Panc1 (cell line): ENCODE data around the gene NOX3.

Experiments
- POLR2AphosphoS5 ChIP-seq: IDR thresholded peaks from 2 replicates; pipeline ENCODE4 v1.6.1; 2012; ENCODE audit warnings: mild to moderate bottlenecking, low read depth, low read length, moderate library complexity
- TCF7L2 ChIP-seq: IDR thresholded peaks from 2 replicates; pipeline ENCODE4 v1.6.1; 2011; ENCODE audit warnings: mild to moderate bottlenecking, low read depth, low read length, inconsistent platforms
- TF ChIP-seq, protein P1 (sequence below): fragments of 450-650 bp; IDR thresholded peaks from 2 replicates; pipeline ENCODE4 v1.5.1; 2017; ENCODE audit warnings: mild to moderate bottlenecking
- TF ChIP-seq, protein P2 (sequence below), 2 experiments: IDR thresholded peaks; 2 replicates each; pipeline ENCODE4 v1.6.1; 2011 to 2012; ENCODE audit warnings: low read depth in 2 of 2, control low read depth in 1 of 2, low read length in 1 of 2, mild to moderate bottlenecking in 1 of 2, moderate library complexity in 1 of 2; ENCODE audit not compliant: insufficient read depth in 1 of 2

DNA sequence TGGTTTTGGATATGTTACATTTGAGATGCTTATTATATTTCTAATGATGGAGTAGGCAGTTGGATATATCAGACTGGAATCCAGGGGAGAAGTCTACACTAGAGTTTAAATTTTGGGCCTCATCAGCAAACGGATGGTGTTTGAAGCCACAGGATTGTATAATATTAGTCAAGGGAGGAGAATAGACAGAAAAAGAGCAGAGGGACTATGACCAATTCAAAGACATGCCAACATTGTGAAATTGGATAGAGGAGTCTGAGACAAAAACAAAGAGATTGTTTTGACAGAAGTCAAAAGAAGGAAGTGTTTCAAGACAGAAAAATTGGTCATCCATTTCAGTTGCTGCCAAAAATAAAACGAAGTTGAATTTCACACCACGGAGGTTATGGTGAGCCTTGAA, 66.5 kb downstream of the NOX3 start:
- TF ChIP-seq, protein P1, sequence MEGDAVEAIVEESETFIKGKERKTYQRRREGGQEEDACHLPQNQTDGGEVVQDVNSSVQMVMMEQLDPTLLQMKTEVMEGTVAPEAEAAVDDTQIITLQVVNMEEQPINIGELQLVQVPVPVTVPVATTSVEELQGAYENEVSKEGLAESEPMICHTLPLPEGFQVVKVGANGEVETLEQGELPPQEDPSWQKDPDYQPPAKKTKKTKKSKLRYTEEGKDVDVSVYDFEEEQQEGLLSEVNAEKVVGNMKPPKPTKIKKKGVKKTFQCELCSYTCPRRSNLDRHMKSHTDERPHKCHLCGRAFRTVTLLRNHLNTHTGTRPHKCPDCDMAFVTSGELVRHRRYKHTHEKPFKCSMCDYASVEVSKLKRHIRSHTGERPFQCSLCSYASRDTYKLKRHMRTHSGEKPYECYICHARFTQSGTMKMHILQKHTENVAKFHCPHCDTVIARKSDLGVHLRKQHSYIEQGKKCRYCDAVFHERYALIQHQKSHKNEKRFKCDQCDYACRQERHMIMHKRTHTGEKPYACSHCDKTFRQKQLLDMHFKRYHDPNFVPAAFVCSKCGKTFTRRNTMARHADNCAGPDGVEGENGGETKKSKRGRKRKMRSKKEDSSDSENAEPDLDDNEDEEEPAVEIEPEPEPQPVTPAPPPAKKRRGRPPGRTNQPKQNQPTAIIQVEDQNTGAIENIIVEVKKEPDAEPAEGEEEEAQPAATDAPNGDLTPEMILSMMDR: no peak
- no peak for TF ChIP-seq POLR2AphosphoS5
- TF ChIP-seq, protein P2, sequence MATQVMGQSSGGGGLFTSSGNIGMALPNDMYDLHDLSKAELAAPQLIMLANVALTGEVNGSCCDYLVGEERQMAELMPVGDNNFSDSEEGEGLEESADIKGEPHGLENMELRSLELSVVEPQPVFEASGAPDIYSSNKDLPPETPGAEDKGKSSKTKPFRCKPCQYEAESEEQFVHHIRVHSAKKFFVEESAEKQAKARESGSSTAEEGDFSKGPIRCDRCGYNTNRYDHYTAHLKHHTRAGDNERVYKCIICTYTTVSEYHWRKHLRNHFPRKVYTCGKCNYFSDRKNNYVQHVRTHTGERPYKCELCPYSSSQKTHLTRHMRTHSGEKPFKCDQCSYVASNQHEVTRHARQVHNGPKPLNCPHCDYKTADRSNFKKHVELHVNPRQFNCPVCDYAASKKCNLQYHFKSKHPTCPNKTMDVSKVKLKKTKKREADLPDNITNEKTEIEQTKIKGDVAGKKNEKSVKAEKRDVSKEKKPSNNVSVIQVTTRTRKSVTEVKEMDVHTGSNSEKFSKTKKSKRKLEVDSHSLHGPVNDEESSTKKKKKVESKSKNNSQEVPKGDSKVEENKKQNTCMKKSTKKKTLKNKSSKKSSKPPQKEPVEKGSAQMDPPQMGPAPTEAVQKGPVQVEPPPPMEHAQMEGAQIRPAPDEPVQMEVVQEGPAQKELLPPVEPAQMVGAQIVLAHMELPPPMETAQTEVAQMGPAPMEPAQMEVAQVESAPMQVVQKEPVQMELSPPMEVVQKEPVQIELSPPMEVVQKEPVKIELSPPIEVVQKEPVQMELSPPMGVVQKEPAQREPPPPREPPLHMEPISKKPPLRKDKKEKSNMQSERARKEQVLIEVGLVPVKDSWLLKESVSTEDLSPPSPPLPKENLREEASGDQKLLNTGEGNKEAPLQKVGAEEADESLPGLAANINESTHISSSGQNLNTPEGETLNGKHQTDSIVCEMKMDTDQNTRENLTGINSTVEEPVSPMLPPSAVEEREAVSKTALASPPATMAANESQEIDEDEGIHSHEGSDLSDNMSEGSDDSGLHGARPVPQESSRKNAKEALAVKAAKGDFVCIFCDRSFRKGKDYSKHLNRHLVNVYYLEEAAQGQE (IDR thresholded peaks at IDR 0.05; ENCODE audit: insufficient read depth in 1 of 2, low read depth in 2 of 2, low read length in 1 of 2): no peak
- no peak for TF ChIP-seq TCF7L2
